Transverse colon (tissue), 4 donors: ENCODE measurements around the gene UNC13B. TPM values are rescaled to one million over a fixed set of nuclear protein-coding genes. Genes with fewer than 3 reads are reported as not detected.

ENCODE experiments used
- DNase-seq: peaks from one replicate; pipeline ENCODE4 v3.0.0-alpha.2; 2019
- H3K27ac ChIP-seq, 4 donors: fragments of 200-600 bp; sonication (generic); 2 replicates each; pipeline ENCODE4 v1.5.1; 2016 to 2018; ENCODE audit warnings: inconsistent platforms in 4 of 4
- H3K27me3 ChIP-seq: fragments of 200-600 bp; sonication (generic); 2 replicates; pipeline ENCODE4 v1.5.1; 2017; ENCODE audit warnings: inconsistent platforms
- H3K36me3 ChIP-seq, 4 donors: fragments of 200-600 bp; sonication (generic); 2 replicates each; pipeline ENCODE4 v1.5.1; 2017 to 2019; ENCODE audit warnings: inconsistent platforms in 4 of 4
- H3K4me1 ChIP-seq, 4 donors: fragments of 200-600 bp; sonication (generic); 2 replicates each; pipeline ENCODE4 v1.5.1; 2017 to 2020; ENCODE audit warnings: inconsistent platforms in 4 of 4
- H3K4me3 ChIP-seq, 4 donors: fragments of 200-600 bp; sonication (generic); 1 replicate in 1 of 4; 2 replicates in 3 of 4; pipeline versions ENCODE4 v1.5.1 to v1.6.1; 2017 to 2019; ENCODE audit warnings: inconsistent platforms in 4 of 4
- H3K9me3 ChIP-seq, 2 donors: fragments of 200-600 bp; sonication (generic); 2 replicates each; pipeline ENCODE4 v1.5.1; 2017 to 2019; ENCODE audit warnings: inconsistent platforms in 2 of 2
- CTCF ChIP-seq, 5 experiments: fragments of 200-600 bp in 3 of 5; fragments of 450-650 bp in 2 of 5; sonication (generic) in 3 of 5; IDR thresholded peaks; 1 replicate in 2 of 5; 2 replicates in 3 of 5; pipeline ENCODE4 v1.5.1; 2016 to 2017; ENCODE audit warnings: antibody characterized with exemption in 5 of 5, inconsistent platforms in 3 of 5, mild to moderate bottlenecking in 2 of 5, moderate library complexity in 1 of 5
- EP300 ChIP-seq: sonication (generic); formaldehyde crosslinking; IDR thresholded peaks from one replicate; pipeline ENCODE4 v1.6.1; 2017; ENCODE audit warnings: antibody characterized with exemption, low read depth
- POLR2A ChIP-seq: fragments of 450-650 bp; IDR thresholded peaks from one replicate; pipeline ENCODE4 v1.6.1; 2016; ENCODE audit warnings: antibody characterized with exemption, mild to moderate bottlenecking, moderate library complexity
- POLR2AphosphoS5 ChIP-seq, 3 donors: sonication (generic); formaldehyde crosslinking; IDR thresholded peaks; one replicate each; pipeline ENCODE4 v1.6.1; 2016; ENCODE audit warnings: antibody characterized with exemption in 3 of 3
- WGBS, 2 donors: methylation state at CpG; one replicate each; pipeline ENCODE4 v1.1.5; 2018; ENCODE audit warnings: low coverage in 1 of 2; 5-methylcytosine and 5-hydroxymethylcytosine counted together
- in situ Hi-C, 4 donors: fragments of 200-750 bp; cut with MboI; loops; one replicate each; pipeline versions ENCODE4 v1.15.0 to v1.15.1; 2017; ENCODE audit warnings: low sequenced_read_pairs in 3 of 4, low pct_ligation_motif_present in 1 of 4, low pct_unique_long_range_greater_than_20kb in 1 of 4
- intact Hi-C: fragments of 100-400 bp; cut with DNase I; formaldehyde crosslinking; loops from one replicate; pipeline ENCODE4 v1.15.1; 2023; ENCODE audit warnings: low total_unique reads
- total RNA-seq, 4 donors: library from RNA; depleted of rRNA; stranded (reverse); fragments of >200 nt; gene quantifications; one replicate each; pipeline ENCODE4 v1.1.0, GENCODE V29; 2016

The UNC13B gene
- total RNA-seq, 4 donors from 2014 or later, result 52.1 to 67.0 (median 58.9) TPM

- no peaks in the 10 kb centered on the region for H3K4me1 ChIP-seq
- no peaks in the 10 kb centered on the region for H3K36me3 ChIP-seq
- 63% methylated on average over 1 of the region's 1 CpG; no CpG with 5 or more reads in 1 of the 2 donors for WGBS, 2 donors
- H3K4me3 ChIP-seq, result no peak overlapping the region
- no peak for DNase-seq
- intact Hi-C loops (no loop called here), in situ Hi-C loops (no loop called here)
- no peak overlapping the region for H3K27ac ChIP-seq
- TF ChIP-seq POLR2A (no peak), EP300 (no peak), POLR2AphosphoS5 (IDR thresholded peaks at IDR 0.05) (no peak), CTCF (IDR thresholded peaks at IDR 0.05) (no peak)
- H3K27me3 ChIP-seq, result no peaks in the 10 kb centered on the region
- H3K9me3 ChIP-seq, result no peaks in the 10 kb centered on the region
Measured at GRCh38 chr9:35436933-35437332, 275.1 kb downstream of the UNC13B start.

GRCh38 chr9:35446012-35446411 lies 284.2 kb downstream of the UNC13B start:
- Histone ChIP-seq H3K27ac (no peak overlapping the region), H3K36me3 (no peaks in the 10 kb centered on the region), H3K4me1 (no peaks in the 10 kb centered on the region), H3K9me3 (no peaks in the 10 kb centered on the region), H3K27me3 (no peaks in the 10 kb centered on the region), H3K4me3 (no peak overlapping the region)
- intact Hi-C loops, result no loop called here
- TF ChIP-seq CTCF (IDR thresholded peaks at IDR 0.05) (no peak), POLR2A (no peak), EP300 (no peak), POLR2AphosphoS5 (IDR thresholded peaks at IDR 0.05) (no peak)
- no peak for DNase-seq
- in situ Hi-C loops, result no loop called here
- WGBS, 2 donors, result 93 to 100% methylated on average over 1 to 3 of the region's 3 CpGs

GRCh38 chr9:35448496-35448895 lies 286.7 kb downstream of the UNC13B start:
- H3K9me3 ChIP-seq, result no peaks in the 10 kb centered on the region
- no peak overlapping the region for H3K27ac ChIP-seq
- DNase-seq, result no peak
- H3K27me3 ChIP-seq, result no peaks in the 10 kb centered on the region
- TF ChIP-seq POLR2A (no peak), EP300 (no peak), POLR2AphosphoS5 (IDR thresholded peaks at IDR 0.05) (no peak), CTCF (IDR thresholded peaks at IDR 0.05) (no peak)
- intact Hi-C loops, result no loop called here
- 50 to 89% methylated on average over 1 of the region's 1 CpG for WGBS, 2 donors
- no peaks in the 10 kb centered on the region for H3K4me1 ChIP-seq
- H3K36me3 ChIP-seq, result no peaks in the 10 kb centered on the region
- no peak overlapping the region for H3K4me3 ChIP-seq
- in situ Hi-C loops, result no loop called here

GRCh38 chr9:35452481-35452880 lies 290.7 kb downstream of the UNC13B start:
- no peak overlapping the region for H3K27ac ChIP-seq
- intact Hi-C loops, result no loop called here
- TF ChIP-seq EP300, result no peak
- TF ChIP-seq POLR2AphosphoS5 (IDR thresholded peaks at IDR 0.05), result no peak
- TF ChIP-seq CTCF (IDR thresholded peaks at IDR 0.05), result no peak
- TF ChIP-seq POLR2A, result no peak
- H3K4me3 ChIP-seq, result no peak overlapping the region
- no peaks in the 10 kb centered on the region for H3K9me3 ChIP-seq
- H3K27me3 ChIP-seq, result no peaks in the 10 kb centered on the region
- H3K4me1 ChIP-seq, result no peaks in the 10 kb centered on the region
- WGBS, 2 donors, result 68% methylated on average over 2 of the region's 2 CpGs; no CpG with 5 or more reads in 1 of the 2 donors
- no peaks in the 10 kb centered on the region for H3K36me3 ChIP-seq
- DNase-seq, result no peak
- in situ Hi-C loops, result loop anchor here in 1 of 4 donors (25.0 kb wide), 1 partner anchor 315 kb away; no protein-coding TSS in a partner anchor
